Glutamatergic neuron (in vitro differentiated cells): ENCODE measurements around the gene SWT1. TPM values are rescaled to one million over a fixed set of nuclear protein-coding genes. Genes with fewer than 3 reads are reported as not detected.

Source experiments
- DNase-seq: peaks from one replicate; pipeline ENCODE4 v3.0.0; 2022
- H3K27ac Mint-ChIP-seq: one replicate; pipeline ENCODE4 v1.8.0; 2020; ENCODE audit warnings: mild to moderate bottlenecking, mixed read lengths, inconsistent platforms; ENCODE audit not compliant: unreplicated experiment
- H3K27me3 Mint-ChIP-seq: one replicate; pipeline ENCODE4 v1.8.0; 2020; ENCODE audit warnings: mild to moderate bottlenecking, moderate library complexity, mixed read lengths, inconsistent platforms; ENCODE audit not compliant: unreplicated experiment
- H3K36me3 Mint-ChIP-seq: one replicate; pipeline ENCODE4 v1.8.0; 2020; ENCODE audit warnings: mild to moderate bottlenecking, mixed read lengths, inconsistent platforms; ENCODE audit not compliant: unreplicated experiment
- H3K4me1 Mint-ChIP-seq: one replicate; pipeline ENCODE4 v1.8.0; 2020; ENCODE audit warnings: mild to moderate bottlenecking, low read depth, mixed read lengths, inconsistent platforms; ENCODE audit not compliant: unreplicated experiment
- H3K4me3 Mint-ChIP-seq: one replicate; pipeline ENCODE4 v1.8.0; 2020; ENCODE audit warnings: mild to moderate bottlenecking, mixed read lengths, inconsistent platforms; ENCODE audit not compliant: unreplicated experiment
- H3K9me3 Mint-ChIP-seq: one replicate; pipeline ENCODE4 v1.8.0; 2020; ENCODE audit warnings: mild to moderate bottlenecking, moderate library complexity, mixed read lengths, inconsistent platforms; ENCODE audit not compliant: unreplicated experiment
- total RNA-seq: library from RNA; stranded (reverse); fragmentation: NEBNext Ultra II Directional; extraction: Animal tissue kit (Norgen Biotek cat#: 25700); gene quantifications from one replicate; pipeline ENCODE4 v1.2.1, GENCODE V29; 2021; ENCODE audit not compliant: unreplicated experiment
- TF ChIP-seq, protein P1 (sequence below): fragments of 200-600 bp; sonication (generic); IDR thresholded peaks from one replicate; pipeline ENCODE4 v1.5.0; 2021; ENCODE audit not compliant: partially characterized antibody, unreplicated experiment

SWT1 gene
- total RNA-seq, 1 donor from 2014 or later, result 15.5 TPM

DNA sequence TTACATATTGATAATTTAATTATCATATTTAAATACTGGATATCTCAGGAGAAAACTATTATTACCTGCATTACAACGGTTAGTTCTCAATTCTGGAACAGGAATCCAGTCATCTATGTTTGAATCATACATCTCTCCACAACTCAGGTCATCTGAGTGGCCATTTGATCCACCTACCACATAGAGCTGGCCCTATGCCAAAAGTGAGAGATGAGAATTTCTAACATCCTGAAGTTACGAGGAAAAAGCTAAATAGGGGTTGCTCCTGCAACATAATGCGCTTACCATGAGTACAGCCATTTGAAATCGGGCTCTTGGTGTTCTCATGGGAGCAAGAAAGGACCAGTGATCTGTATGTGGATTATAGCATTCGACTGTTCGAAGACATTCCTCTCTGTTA lies 143.2 kb downstream of the SWT1 start:
- Mint-ChIP-seq H3K9me3 (peaks cover 2% of the 10 kb centered on the region), H3K4me3 (no peak overlapping the region), H3K4me1 (no peaks in the 10 kb centered on the region), H3K36me3 (no peaks in the 10 kb centered on the region), H3K27ac (no peak overlapping the region), H3K27me3 (no peaks in the 10 kb centered on the region)
- TF ChIP-seq, protein P1, sequence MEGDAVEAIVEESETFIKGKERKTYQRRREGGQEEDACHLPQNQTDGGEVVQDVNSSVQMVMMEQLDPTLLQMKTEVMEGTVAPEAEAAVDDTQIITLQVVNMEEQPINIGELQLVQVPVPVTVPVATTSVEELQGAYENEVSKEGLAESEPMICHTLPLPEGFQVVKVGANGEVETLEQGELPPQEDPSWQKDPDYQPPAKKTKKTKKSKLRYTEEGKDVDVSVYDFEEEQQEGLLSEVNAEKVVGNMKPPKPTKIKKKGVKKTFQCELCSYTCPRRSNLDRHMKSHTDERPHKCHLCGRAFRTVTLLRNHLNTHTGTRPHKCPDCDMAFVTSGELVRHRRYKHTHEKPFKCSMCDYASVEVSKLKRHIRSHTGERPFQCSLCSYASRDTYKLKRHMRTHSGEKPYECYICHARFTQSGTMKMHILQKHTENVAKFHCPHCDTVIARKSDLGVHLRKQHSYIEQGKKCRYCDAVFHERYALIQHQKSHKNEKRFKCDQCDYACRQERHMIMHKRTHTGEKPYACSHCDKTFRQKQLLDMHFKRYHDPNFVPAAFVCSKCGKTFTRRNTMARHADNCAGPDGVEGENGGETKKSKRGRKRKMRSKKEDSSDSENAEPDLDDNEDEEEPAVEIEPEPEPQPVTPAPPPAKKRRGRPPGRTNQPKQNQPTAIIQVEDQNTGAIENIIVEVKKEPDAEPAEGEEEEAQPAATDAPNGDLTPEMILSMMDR, result no peak
- no peak for DNase-seq

DNA sequence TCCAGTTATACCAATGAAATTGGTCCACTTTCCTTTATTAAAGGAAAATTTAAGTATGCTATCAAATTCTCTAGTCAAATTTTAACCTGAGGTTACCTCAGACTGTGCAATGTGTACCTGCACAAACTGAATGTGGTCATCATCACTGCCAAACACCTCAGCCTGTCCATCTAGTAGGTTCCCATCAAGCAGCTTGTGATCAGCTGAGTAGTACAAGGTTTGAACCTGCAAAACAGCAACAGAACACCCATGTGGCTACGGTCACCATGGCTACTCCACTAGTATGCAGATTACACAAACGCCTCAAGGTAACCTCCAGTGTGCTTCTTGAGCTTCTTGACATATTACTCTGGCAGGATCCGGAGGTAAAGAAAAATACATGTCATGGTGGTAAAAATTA lies 148.5 kb downstream of the SWT1 start:
- H3K4me3 Mint-ChIP-seq, result no peak overlapping the region
- H3K27ac Mint-ChIP-seq, result no peak overlapping the region
- no peaks in the 10 kb centered on the region for H3K27me3 Mint-ChIP-seq
- H3K4me1 Mint-ChIP-seq, result no peaks in the 10 kb centered on the region
- TF ChIP-seq, protein P1, result no peak
- H3K9me3 Mint-ChIP-seq, result peaks cover 2% of the 10 kb centered on the region
- no peaks in the 10 kb centered on the region for H3K36me3 Mint-ChIP-seq
- DNase-seq, result no peak

DNA sequence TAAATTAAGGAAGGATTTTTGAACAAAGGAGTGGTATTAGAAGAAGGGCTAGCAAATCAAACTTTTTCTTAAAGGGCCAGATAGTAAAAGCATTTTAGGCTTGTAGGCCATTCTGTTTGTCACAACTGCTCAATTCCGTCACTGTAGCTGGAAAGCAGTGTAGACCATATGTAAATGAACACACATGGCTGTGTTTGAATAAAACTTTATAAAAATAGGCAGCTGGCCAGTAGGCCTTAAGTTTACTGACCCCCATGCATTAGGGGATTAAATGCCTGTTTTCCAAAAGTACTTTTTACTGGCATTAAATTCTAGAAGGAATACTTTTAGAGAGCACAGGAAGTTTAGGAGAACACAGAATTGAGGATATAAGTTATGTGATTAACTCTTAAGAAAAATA lies 151.2 kb downstream of the SWT1 start:
- Mint-ChIP-seq H3K36me3 (no peaks in the 10 kb centered on the region), H3K27me3 (no peaks in the 10 kb centered on the region)

DNA sequence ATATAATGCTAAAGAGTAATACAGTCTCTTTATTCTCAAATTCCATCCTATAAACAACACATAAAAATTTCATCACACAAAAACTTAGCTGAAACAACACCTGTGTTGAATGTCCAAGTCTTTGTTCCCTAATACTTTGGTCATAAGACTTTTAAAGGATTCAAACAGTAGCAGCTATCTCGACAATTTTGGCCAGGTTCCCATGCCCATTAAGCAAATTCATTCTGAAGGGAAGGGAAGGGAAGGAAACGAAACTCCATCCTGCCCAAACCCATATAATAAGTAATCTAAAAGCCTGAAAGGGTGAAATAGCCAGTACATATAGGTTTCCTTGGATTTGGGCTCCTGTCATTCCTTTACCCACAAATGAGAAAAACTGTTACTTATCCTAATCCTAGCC lies 152.6 kb downstream of the SWT1 start:
- no peak overlapping the region for H3K4me3 Mint-ChIP-seq
- H3K27me3 Mint-ChIP-seq, result no peaks in the 10 kb centered on the region
- peaks cover 14% of the 10 kb centered on the region for H3K4me1 Mint-ChIP-seq
- TF ChIP-seq, protein P1, result no peak
- no peak overlapping the region for H3K27ac Mint-ChIP-seq
- H3K9me3 Mint-ChIP-seq, result no peaks in the 10 kb centered on the region
- DNase-seq, result no peak
- no peaks in the 10 kb centered on the region for H3K36me3 Mint-ChIP-seq

More for the DNA sequence above, 151.2 kb downstream of the SWT1 start:
- peaks cover 6% of the 10 kb centered on the region for H3K4me1 Mint-ChIP-seq
- no peak overlapping the region for H3K4me3 Mint-ChIP-seq
- no peak overlapping the region for H3K27ac Mint-ChIP-seq
- TF ChIP-seq, protein P1, result no peak
- no peak for DNase-seq
- peaks cover 2% of the 10 kb centered on the region for H3K9me3 Mint-ChIP-seq

DNA sequence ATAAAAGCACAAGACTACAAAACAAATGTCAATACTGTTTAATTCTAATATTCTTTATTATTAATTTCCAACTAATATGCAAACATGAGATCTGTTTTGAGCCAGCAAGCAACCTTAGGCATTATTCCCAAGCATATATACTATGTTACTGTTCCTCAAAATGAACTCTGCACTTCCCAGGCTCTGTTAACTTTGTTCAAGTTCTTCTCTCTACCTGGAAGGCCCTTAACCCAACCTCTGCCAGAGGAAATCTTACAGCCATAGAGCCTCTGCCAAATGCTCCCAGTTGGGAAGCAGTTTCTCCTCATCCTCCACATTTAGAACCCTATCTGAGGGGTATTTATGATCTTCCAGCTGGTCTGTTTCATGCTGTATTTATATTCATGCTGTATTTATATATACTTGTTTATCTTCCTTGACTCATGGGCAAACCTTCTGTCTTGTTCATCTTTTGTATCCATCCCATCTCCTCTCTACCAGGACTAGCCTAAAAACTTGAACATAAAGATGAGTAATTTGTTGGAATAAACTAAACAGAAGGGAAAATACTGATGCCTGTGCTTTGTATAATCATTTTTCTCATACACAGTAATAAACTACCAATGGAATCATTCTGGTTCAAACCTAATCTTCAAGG lies 154.7 kb downstream of the SWT1 start:
- no peak for DNase-seq
- TF ChIP-seq, protein P1, result no peak
- Mint-ChIP-seq H3K9me3 (peaks cover 3% of the 10 kb centered on the region), H3K36me3 (no peaks in the 10 kb centered on the region), H3K27me3 (peaks cover 4% of the 10 kb centered on the region), H3K27ac (no peak overlapping the region), H3K4me1 (peaks cover 15% of the 10 kb centered on the region), H3K4me3 (no peak overlapping the region)
